DOHH2 (cell line): ENCODE measurements around the gene AGAP3.

Source experiments
- H3F3A ChIP-seq: fragments of 200-600 bp; sonication (generic), shearing (Covaris generic); 2 replicates; pipeline ENCODE4 v1.6.0; 2016; ENCODE audit warnings: antibody characterized with exemption, mild to moderate bottlenecking; ENCODE audit not compliant: control insufficient read depth, insufficient read depth
- H3K27ac ChIP-seq: fragments of 200-600 bp; sonication (generic); 2 replicates; pipeline ENCODE4 v1.5.1; 2014; ENCODE audit warnings: low read depth, mild to moderate bottlenecking, low read length, moderate library complexity
- H3K27me3 ChIP-seq: fragments of 200-600 bp; sonication (generic); 2 replicates; pipeline ENCODE4 v1.6.1; 2014; ENCODE audit warnings: mild to moderate bottlenecking, low read length, mixed read lengths; ENCODE audit not compliant: control insufficient read depth
- H3K36me3 ChIP-seq: fragments of 200-600 bp; sonication (generic); 2 replicates; pipeline ENCODE4 v1.6.1; 2014; ENCODE audit warnings: mild to moderate bottlenecking, low read length, moderate library complexity, mixed read lengths; ENCODE audit not compliant: control insufficient read depth
- H3K4me1 ChIP-seq: fragments of 200-600 bp; sonication (generic); 2 replicates; pipeline ENCODE4 v1.6.1; 2014; ENCODE audit warnings: mild to moderate bottlenecking, low read length, mixed read lengths; ENCODE audit not compliant: control insufficient read depth
- H3K4me2 ChIP-seq: fragments of 200-600 bp; sonication (generic); 2 replicates; pipeline ENCODE4 v1.6.0; 2014; ENCODE audit warnings: mild to moderate bottlenecking, low read length, moderate library complexity
- H3K4me3 ChIP-seq: fragments of 200-600 bp; sonication (generic); 2 replicates; pipeline ENCODE4 v1.5.1; 2014; ENCODE audit warnings: mild to moderate bottlenecking, low read length, mixed read lengths
- H3K79me2 ChIP-seq: fragments of 200-600 bp; sonication (generic); 2 replicates; pipeline ENCODE4 v1.6.1; 2014; ENCODE audit warnings: mild to moderate bottlenecking, low read length, mixed read lengths; ENCODE audit not compliant: control insufficient read depth
- H3K9me2 ChIP-seq: fragments of 200-600 bp; sonication (generic); replicated peaks from 2 replicates; pipeline ENCODE4 v1.6.1; 2014; ENCODE audit warnings: mild to moderate bottlenecking, low read length, mixed read lengths; ENCODE audit not compliant: control insufficient read depth
- H3K9me3 ChIP-seq: fragments of 200-600 bp; sonication (generic); 2 replicates; pipeline ENCODE4 v1.6.1; 2014; ENCODE audit warnings: antibody characterized with exemption, low read length, mixed read lengths; ENCODE audit not compliant: control insufficient read depth, insufficient read depth
- H4K20me1 ChIP-seq: fragments of 200-600 bp; sonication (generic); 2 replicates; pipeline ENCODE4 v1.6.0; 2014; ENCODE audit warnings: low read depth, mild to moderate bottlenecking, antibody characterized with exemption, low read length, moderate library complexity; ENCODE audit not compliant: control insufficient read depth, insufficient read depth
- EZH2phosphoT487 ChIP-seq: fragments of 200-600 bp; sonication (generic); IDR thresholded peaks from 2 replicates; pipeline ENCODE4 v1.6.1; 2017; ENCODE audit warnings: borderline replicate concordance, mild to moderate bottlenecking, antibody characterized with exemption, low read length, moderate library complexity, mixed read lengths
- TF ChIP-seq, protein P1 (sequence below): fragments of 200-600 bp; sonication (generic); IDR thresholded peaks from one replicate; pipeline ENCODE4 v1.5.1; 2014; ENCODE audit warnings: antibody characterized with exemption, mild to moderate bottlenecking, low read depth, low read length; ENCODE audit not compliant: poor library complexity, severe bottlenecking

The AGAP3 gene

DNA sequence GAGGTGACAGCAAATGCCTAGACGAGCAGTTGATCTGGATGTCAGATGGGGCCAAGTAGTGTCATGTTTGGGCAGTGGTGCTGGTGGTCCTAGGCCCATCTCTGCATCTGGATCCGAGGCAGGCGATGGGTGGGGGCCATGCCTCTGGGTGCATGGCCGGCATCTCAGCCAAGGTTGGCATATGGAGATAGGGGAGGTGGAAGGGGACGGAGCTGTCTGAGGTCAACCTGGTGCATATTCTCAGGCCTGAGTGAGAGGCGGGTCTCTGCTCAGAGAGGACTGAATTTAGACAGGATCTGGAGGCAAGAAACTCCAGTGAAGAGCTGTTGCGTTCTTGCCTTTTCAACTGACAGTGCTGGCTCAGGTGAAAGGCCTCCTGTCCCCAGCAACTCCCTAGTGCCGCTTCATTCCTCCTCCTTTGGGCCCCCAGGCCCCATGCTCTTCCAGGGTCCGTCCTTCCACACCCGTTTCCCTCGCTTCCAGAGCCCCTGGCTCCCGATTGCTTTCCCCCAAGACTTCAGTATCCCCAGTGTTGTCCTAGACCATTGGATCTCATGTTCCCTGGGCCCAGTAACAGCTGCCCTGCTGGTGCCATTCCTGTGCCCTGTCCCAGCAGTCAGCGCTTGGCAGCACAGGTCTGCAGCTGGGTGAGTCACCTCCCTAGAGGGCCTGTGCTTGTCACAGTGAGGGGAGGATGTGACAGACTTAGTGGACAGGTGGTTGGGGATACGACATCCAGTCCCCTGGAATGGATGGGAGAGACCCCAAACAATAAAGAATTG, 48.7 kb downstream of the AGAP3 start:
- H4K20me1 ChIP-seq = no peaks in the 10 kb centered on the region
- H3K27ac ChIP-seq = no peak overlapping the region
- H3F3A ChIP-seq = no peaks in the 10 kb centered on the region
- TF ChIP-seq, protein P1, sequence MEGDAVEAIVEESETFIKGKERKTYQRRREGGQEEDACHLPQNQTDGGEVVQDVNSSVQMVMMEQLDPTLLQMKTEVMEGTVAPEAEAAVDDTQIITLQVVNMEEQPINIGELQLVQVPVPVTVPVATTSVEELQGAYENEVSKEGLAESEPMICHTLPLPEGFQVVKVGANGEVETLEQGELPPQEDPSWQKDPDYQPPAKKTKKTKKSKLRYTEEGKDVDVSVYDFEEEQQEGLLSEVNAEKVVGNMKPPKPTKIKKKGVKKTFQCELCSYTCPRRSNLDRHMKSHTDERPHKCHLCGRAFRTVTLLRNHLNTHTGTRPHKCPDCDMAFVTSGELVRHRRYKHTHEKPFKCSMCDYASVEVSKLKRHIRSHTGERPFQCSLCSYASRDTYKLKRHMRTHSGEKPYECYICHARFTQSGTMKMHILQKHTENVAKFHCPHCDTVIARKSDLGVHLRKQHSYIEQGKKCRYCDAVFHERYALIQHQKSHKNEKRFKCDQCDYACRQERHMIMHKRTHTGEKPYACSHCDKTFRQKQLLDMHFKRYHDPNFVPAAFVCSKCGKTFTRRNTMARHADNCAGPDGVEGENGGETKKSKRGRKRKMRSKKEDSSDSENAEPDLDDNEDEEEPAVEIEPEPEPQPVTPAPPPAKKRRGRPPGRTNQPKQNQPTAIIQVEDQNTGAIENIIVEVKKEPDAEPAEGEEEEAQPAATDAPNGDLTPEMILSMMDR = no peak
- no peak for TF ChIP-seq EZH2phosphoT487
- no peaks in the 10 kb centered on the region for H3K36me3 ChIP-seq
- no peaks in the 10 kb centered on the region for H3K9me2 ChIP-seq
- no peaks in the 10 kb centered on the region for H3K27me3 ChIP-seq
- H3K4me3 ChIP-seq = no peak overlapping the region
- H3K4me2 ChIP-seq = no peak overlapping the region
- H3K4me1 ChIP-seq = no peaks in the 10 kb centered on the region
- no peaks in the 10 kb centered on the region for H3K9me3 ChIP-seq
- no peaks in the 10 kb centered on the region for H3K79me2 ChIP-seq

GRCh38 chr7:151135525-151135845, 49.2 kb downstream of the AGAP3 start:
- TF ChIP-seq, protein P1 = no peak
- TF ChIP-seq EZH2phosphoT487 = no peak
- Histone ChIP-seq H3K4me1 (no peaks in the 10 kb centered on the region), H3K79me2 (no peaks in the 10 kb centered on the region), H3K9me3 (no peaks in the 10 kb centered on the region), H3K4me3 (no peak overlapping the region), H3K27ac (no peak overlapping the region), H3F3A (no peaks in the 10 kb centered on the region), H3K9me2 (no peaks in the 10 kb centered on the region), H4K20me1 (no peaks in the 10 kb centered on the region), H3K36me3 (no peaks in the 10 kb centered on the region), H3K4me2 (no peak overlapping the region), H3K27me3 (no peaks in the 10 kb centered on the region)

DNA sequence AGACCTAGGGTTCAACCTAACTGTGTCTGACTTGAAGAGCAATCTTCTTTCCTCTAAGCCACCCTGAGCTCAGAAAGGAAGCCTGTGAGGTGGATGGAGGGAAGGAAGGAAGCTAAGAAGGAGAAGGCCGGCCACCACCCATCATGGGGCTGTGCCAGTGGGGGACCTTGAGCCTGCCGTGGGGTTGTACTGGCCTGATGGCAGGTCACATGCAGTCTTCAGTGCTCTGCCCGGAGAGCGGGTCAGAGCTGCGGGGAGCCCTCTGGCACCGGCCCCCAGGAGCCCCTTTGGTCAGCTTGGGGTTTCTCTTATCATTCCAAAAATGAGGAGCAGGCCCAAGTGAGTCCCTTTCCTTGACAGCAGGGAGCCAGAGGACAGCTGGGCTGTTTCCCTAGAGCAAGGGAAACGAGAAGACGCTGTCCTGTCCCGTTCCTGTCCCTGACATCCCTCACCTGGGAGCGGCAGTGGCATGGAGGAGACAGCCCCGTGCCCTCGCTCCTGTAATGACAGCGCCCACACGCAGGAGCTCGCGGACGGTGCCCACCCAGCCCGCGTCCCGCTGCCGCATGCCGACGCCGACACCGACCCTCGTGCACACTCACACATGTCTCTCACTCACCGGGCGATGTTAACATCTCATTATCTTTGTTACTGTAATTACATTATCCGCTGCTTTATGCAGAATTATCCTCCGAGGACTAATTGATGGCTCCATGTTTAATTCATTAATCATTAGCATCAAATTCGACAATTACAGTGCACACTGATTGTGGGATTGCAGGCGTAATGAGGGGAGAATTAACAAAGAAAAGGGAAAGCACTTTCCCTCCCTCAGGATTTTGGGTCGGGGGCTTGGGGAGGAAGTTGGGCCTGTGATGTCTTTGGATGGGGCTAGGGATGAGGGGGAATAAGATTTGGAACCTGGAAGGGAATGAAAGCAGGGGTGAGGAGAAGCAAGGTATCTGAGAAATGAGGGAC, 49.9 kb downstream of the AGAP3 start:
- H3K27me3 ChIP-seq = no peaks in the 10 kb centered on the region
- no peaks in the 10 kb centered on the region for H3K4me1 ChIP-seq
- no peaks in the 10 kb centered on the region for H3K9me3 ChIP-seq
- no peak overlapping the region for H3K4me2 ChIP-seq
- H3K4me3 ChIP-seq = no peak overlapping the region
- no peaks in the 10 kb centered on the region for H3K9me2 ChIP-seq
- no peak overlapping the region for H3K27ac ChIP-seq
- H3K36me3 ChIP-seq = no peaks in the 10 kb centered on the region
- H3K79me2 ChIP-seq = no peaks in the 10 kb centered on the region
- TF ChIP-seq EZH2phosphoT487 = no peak
- TF ChIP-seq, protein P1 = no peak
- no peaks in the 10 kb centered on the region for H4K20me1 ChIP-seq
- no peaks in the 10 kb centered on the region for H3F3A ChIP-seq
